H9 (cell line): ENCODE data around the gene KCTD5. TPM values are rescaled to one million over a fixed set of nuclear protein-coding genes. Genes with fewer than 3 reads are reported as not detected.

ENCODE experiments used
- DNase-seq: peaks from one replicate; pipeline ENCODE4 v3.0.0-alpha.2; 2017
- H2AFZ ChIP-seq: one replicate; pipeline ENCODE4 v1.6.1; 2013; ENCODE audit warnings: mild to moderate bottlenecking, low read length, control low read depth, moderate library complexity
- H2AK5ac ChIP-seq: 2 replicates; pipeline ENCODE4 v1.6.1; 2013; ENCODE audit warnings: low read length, control low read depth, mixed read lengths; ENCODE audit not compliant: insufficient read length
- H2BK120ac ChIP-seq: one replicate; pipeline ENCODE4 v1.6.1; 2013; ENCODE audit warnings: low read depth, mild to moderate bottlenecking, low read length, control low read depth, inconsistent platforms; ENCODE audit not compliant: poor library complexity, severe bottlenecking
- H2BK12ac ChIP-seq: 2 replicates; pipeline ENCODE4 v1.6.1; 2013; ENCODE audit warnings: low read length, control low read depth, mixed read lengths, low read depth; ENCODE audit not compliant: insufficient read length
- H2BK15ac ChIP-seq: 2 replicates; pipeline ENCODE4 v1.6.1; 2013; ENCODE audit warnings: low read depth, low read length, control low read depth
- H2BK20ac ChIP-seq: one replicate; pipeline ENCODE4 v1.6.1; 2013; ENCODE audit warnings: low read depth, mild to moderate bottlenecking, low read length, control low read depth, inconsistent platforms; ENCODE audit not compliant: poor library complexity, severe bottlenecking
- H2BK5ac ChIP-seq: 2 replicates; pipeline ENCODE4 v1.6.1; 2013; ENCODE audit warnings: low read length, control low read depth, mixed read lengths; ENCODE audit not compliant: insufficient read length
- H3K14ac ChIP-seq: 2 replicates; pipeline ENCODE4 v1.6.1; 2013; ENCODE audit warnings: low read length, control low read depth; ENCODE audit not compliant: insufficient read depth
- H3K18ac ChIP-seq: 2 replicates; pipeline ENCODE4 v1.6.1; 2013; ENCODE audit warnings: low read depth, mild to moderate bottlenecking, mixed read lengths, low read length, control low read depth; ENCODE audit not compliant: insufficient read length
- H3K23ac ChIP-seq: 2 replicates; pipeline ENCODE4 v1.6.1; 2013; ENCODE audit warnings: low read length, control low read depth, mixed read lengths, low read depth; ENCODE audit not compliant: insufficient read length
- H3K23me2 ChIP-seq: 2 replicates; pipeline ENCODE4 v1.6.1; 2013; ENCODE audit warnings: low read depth, mild to moderate bottlenecking, mixed read lengths, low read length, control low read depth; ENCODE audit not compliant: insufficient read length, poor library complexity, severe bottlenecking
- H3K27ac ChIP-seq: 2 replicates; pipeline ENCODE4 v1.5.1; 2013; ENCODE audit warnings: low read length, control low read depth, mixed read lengths, low read depth; ENCODE audit not compliant: insufficient read length
- H3K27me3 ChIP-seq: 2 replicates; pipeline ENCODE4 v1.6.1; 2013; ENCODE audit warnings: low read length, control low read depth, inconsistent platforms; ENCODE audit not compliant: insufficient read depth
- H3K4ac ChIP-seq: 2 replicates; pipeline ENCODE4 v1.6.1; 2013; ENCODE audit warnings: low read depth, mild to moderate bottlenecking, control low read depth, inconsistent platforms, low read length, moderate library complexity
- H3K4me1 ChIP-seq: 2 replicates; pipeline ENCODE4 v1.6.1; 2013; ENCODE audit warnings: low read length, control low read depth, inconsistent platforms; ENCODE audit not compliant: insufficient read depth
- H3K4me2 ChIP-seq: 2 replicates; pipeline ENCODE4 v1.6.1; 2013; ENCODE audit warnings: low read length, control low read depth, mixed read lengths; ENCODE audit not compliant: insufficient read length, insufficient read depth
- H3K56ac ChIP-seq: 2 replicates; pipeline ENCODE4 v1.6.1; 2013; ENCODE audit warnings: low read depth, mild to moderate bottlenecking, mixed read lengths, low read length, control low read depth; ENCODE audit not compliant: insufficient read length
- H3K79me1 ChIP-seq: 2 replicates; pipeline ENCODE4 v1.6.1; 2013; ENCODE audit warnings: low read depth, mild to moderate bottlenecking, moderate library complexity, low read length, control low read depth, inconsistent platforms; ENCODE audit not compliant: insufficient read depth, poor library complexity, severe bottlenecking
- H3K79me2 ChIP-seq: 2 replicates; pipeline ENCODE4 v1.6.1; 2013; ENCODE audit warnings: low read length, control low read depth, inconsistent platforms; ENCODE audit not compliant: insufficient read depth
- H3K9ac ChIP-seq: 2 replicates; pipeline ENCODE4 v1.6.1; 2013; ENCODE audit warnings: low read length, control low read depth, mixed read lengths; ENCODE audit not compliant: insufficient read length; ENCODE audit errors: extremely low read depth
- H3K9me3 ChIP-seq: one replicate; pipeline ENCODE4 v1.6.1; 2013; ENCODE audit warnings: low read depth, low read length, inconsistent platforms; ENCODE audit not compliant: control insufficient read depth
- H3T11ph ChIP-seq: one replicate; pipeline ENCODE4 v1.6.1; 2013; ENCODE audit warnings: mild to moderate bottlenecking, low read length, control low read depth, inconsistent platforms
- H4K20me1 ChIP-seq: one replicate; pipeline ENCODE4 v1.6.1; 2013; ENCODE audit not compliant: control insufficient read depth, insufficient read length, insufficient read depth
- H4K5ac ChIP-seq: 2 replicates; pipeline ENCODE4 v1.6.1; 2013; ENCODE audit warnings: low read depth, mild to moderate bottlenecking, mixed read lengths, low read length, control low read depth; ENCODE audit not compliant: insufficient read length
- H4K8ac ChIP-seq: replicated peaks from 2 replicates; pipeline ENCODE4 v1.6.1; 2013; ENCODE audit warnings: low read length, control low read depth, mixed read lengths, low read depth; ENCODE audit not compliant: insufficient read length
- H4K91ac ChIP-seq: 2 replicates; pipeline ENCODE4 v1.6.1; 2013; ENCODE audit warnings: low read depth, mild to moderate bottlenecking, moderate library complexity, mixed read lengths, low read length, control low read depth; ENCODE audit not compliant: insufficient read length
- H3K27ac Mint-ChIP-seq, 3 experiments: 2 replicates in 2 of 3; 3 replicates in 1 of 3; pipeline ENCODE4 v1.8.0; 2020 to 2021; ENCODE audit warnings: mixed read lengths in 3 of 3, mild to moderate bottlenecking in 1 of 3, moderate library complexity in 1 of 3
- H3K27me3 Mint-ChIP-seq: 2 replicates; pipeline ENCODE4 v1.8.0; 2021; ENCODE audit warnings: low read depth, mild to moderate bottlenecking, moderate library complexity, mixed read lengths
- H3K36me3 Mint-ChIP-seq, 3 experiments: 2 replicates in 2 of 3; 3 replicates in 1 of 3; pipeline ENCODE4 v1.8.0; 2020 to 2021; ENCODE audit warnings: low read depth in 3 of 3, mixed read lengths in 3 of 3; ENCODE audit not compliant: insufficient read depth in 1 of 3
- H3K4me1 Mint-ChIP-seq, 2 experiments: 2 replicates each; pipeline ENCODE4 v1.8.0; 2020; ENCODE audit warnings: mixed read lengths in 2 of 2
- H3K4me3 Mint-ChIP-seq, 2 experiments: 2 replicates in 1 of 2; 3 replicates in 1 of 2; pipeline ENCODE4 v1.8.0; 2020 to 2021; ENCODE audit warnings: mild to moderate bottlenecking in 2 of 2, mixed read lengths in 2 of 2, moderate library complexity in 1 of 2
- H3K9me3 Mint-ChIP-seq, 2 experiments: 2 replicates in 1 of 2; 3 replicates in 1 of 2; pipeline ENCODE4 v1.8.0; 2020; ENCODE audit warnings: mild to moderate bottlenecking in 2 of 2, mixed read lengths in 2 of 2, moderate library complexity in 1 of 2
- CTCF ChIP-seq: fragments of 200-600 bp; sonication (generic); conservative IDR thresholded peaks from 3 replicates; pipeline ENCODE4 v1.8.0; 2021; ENCODE audit warnings: antibody characterized with exemption, mild to moderate bottlenecking
- WGBS: extraction: QIAGEN DNeasy Blood & Tissue Kit; methylation state at CpG from one replicate; pipeline ENCODE4 v1.1.7; 2013; ENCODE audit warnings: missing lambda C conversion rate, low lambda C conversion rate, mixed read lengths; ENCODE audit not compliant: insufficient read length; ENCODE audit errors: extremely low coverage; 5-methylcytosine and 5-hydroxymethylcytosine counted together
- total RNA-seq: library from RNA; stranded (reverse); gene quantifications from 2 replicates; pipeline ENCODE4 v1.2.1, GENCODE V29; 2021

Gene KCTD5
- total RNA-seq, 1 experiment from 2014 or later = 39.9 TPM

- Mint-ChIP-seq H3K27ac (no peak overlapping the region), H3K9me3 (no peaks in the 10 kb centered on the region; a peak in 1 of 5 replicates), H3K4me1 (peaks cover 3 to 7% of the 10 kb centered on the region in 2 experiments), H3K36me3 (peaks cover 0 to under 1% (median under 1%) of the 10 kb centered on the region in 3 experiments; a peak in 1 of 7 replicates), H3K27me3 (no peaks in the 10 kb centered on the region), H3K4me3 (no peak overlapping the region)
- no peak overlapping the region for H2BK5ac ChIP-seq
- DNase-seq = no peak
- no peak overlapping the region for H3K14ac ChIP-seq
- no peak for TF ChIP-seq CTCF
- no peaks in the 10 kb centered on the region for H3K4me1 ChIP-seq
- no peaks in the 10 kb centered on the region for H3K23me2 ChIP-seq
- H2BK120ac ChIP-seq = no peak overlapping the region
- no peaks in the 10 kb centered on the region for H3K79me1 ChIP-seq
- no peak overlapping the region for H4K91ac ChIP-seq
- H3K79me2 ChIP-seq = no peaks in the 10 kb centered on the region
- no peaks in the 10 kb centered on the region for H3K9me3 ChIP-seq
- H2BK15ac ChIP-seq = no peak overlapping the region
- no peak overlapping the region for H2AK5ac ChIP-seq
- no peaks in the 10 kb centered on the region for H4K20me1 ChIP-seq
- WGBS = no CpG with 5 or more reads among the region's 7 CpGs
- no peak overlapping the region for H3K23ac ChIP-seq
- H3K9ac ChIP-seq = no peak overlapping the region
- H2BK20ac ChIP-seq = no peak overlapping the region
- no peak overlapping the region for H3K18ac ChIP-seq
- no peak overlapping the region for H3T11ph ChIP-seq
- no peaks in the 10 kb centered on the region for H3K27me3 ChIP-seq
- no peak overlapping the region for H3K27ac ChIP-seq
- H2AFZ ChIP-seq = no peak overlapping the region
- H3K56ac ChIP-seq = no peak overlapping the region
- H2BK12ac ChIP-seq = no peak overlapping the region
- no peak overlapping the region for H4K8ac ChIP-seq
- no peak overlapping the region; the same call in 1 of the 2 replicates for H3K4ac ChIP-seq
- H3K4me2 ChIP-seq = no peak overlapping the region
- H4K5ac ChIP-seq = no peak overlapping the region
Measured at GRCh38 chr16:2675021-2675420, 7.3 kb upstream of the KCTD5 start.
